HFF-Myc (cell line): ENCODE results near the gene MED31.
"Not testable (repeated sequence)": the region's sequence is repeated elsewhere in the genome, so short reads cannot be mapped to it uniquely, and the experiment has no call there.

ENCODE experiments used
- DNase-seq: peaks from one replicate; pipeline ENCODE4 v3.0.0-alpha.2; 2011; ENCODE audit warnings: low read depth; ENCODE audit errors: extremely low read depth
- H3K4me3 ChIP-seq: replicated peaks from 2 replicates; pipeline ENCODE4 v1.5.1; 2011; ENCODE audit warnings: low read depth, mild to moderate bottlenecking, control low read depth, low read length
- TF ChIP-seq, protein P1 (sequence below): IDR thresholded peaks from 2 replicates; pipeline ENCODE4 v1.5.1; 2012; ENCODE audit warnings: mild to moderate bottlenecking, low read depth, low read length, control low read depth; ENCODE audit errors: missing control alignments

Gene MED31

DNA sequence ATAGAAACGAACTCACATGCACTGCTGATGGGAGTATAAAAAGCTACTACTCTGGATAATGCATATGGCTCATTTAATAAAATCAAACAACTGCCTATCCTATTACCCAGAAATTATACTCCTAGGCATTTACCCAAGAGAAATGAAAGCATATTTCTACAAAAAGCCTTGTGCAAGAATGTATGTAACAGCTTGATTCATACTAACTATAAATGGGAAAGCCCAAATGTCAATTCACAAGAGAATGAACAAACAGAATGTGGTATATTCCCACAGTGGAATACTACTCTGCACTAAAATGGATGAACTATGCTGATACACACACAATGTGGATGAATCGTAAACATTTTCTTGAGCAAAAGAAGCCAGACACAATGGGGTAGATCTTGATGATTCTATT lies 49.3 kb downstream of the MED31 start:
- H3K4me3 ChIP-seq: no peak overlapping the region
- DNase-seq: no peak
- TF ChIP-seq, protein P1, sequence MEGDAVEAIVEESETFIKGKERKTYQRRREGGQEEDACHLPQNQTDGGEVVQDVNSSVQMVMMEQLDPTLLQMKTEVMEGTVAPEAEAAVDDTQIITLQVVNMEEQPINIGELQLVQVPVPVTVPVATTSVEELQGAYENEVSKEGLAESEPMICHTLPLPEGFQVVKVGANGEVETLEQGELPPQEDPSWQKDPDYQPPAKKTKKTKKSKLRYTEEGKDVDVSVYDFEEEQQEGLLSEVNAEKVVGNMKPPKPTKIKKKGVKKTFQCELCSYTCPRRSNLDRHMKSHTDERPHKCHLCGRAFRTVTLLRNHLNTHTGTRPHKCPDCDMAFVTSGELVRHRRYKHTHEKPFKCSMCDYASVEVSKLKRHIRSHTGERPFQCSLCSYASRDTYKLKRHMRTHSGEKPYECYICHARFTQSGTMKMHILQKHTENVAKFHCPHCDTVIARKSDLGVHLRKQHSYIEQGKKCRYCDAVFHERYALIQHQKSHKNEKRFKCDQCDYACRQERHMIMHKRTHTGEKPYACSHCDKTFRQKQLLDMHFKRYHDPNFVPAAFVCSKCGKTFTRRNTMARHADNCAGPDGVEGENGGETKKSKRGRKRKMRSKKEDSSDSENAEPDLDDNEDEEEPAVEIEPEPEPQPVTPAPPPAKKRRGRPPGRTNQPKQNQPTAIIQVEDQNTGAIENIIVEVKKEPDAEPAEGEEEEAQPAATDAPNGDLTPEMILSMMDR: no peak

DNA sequence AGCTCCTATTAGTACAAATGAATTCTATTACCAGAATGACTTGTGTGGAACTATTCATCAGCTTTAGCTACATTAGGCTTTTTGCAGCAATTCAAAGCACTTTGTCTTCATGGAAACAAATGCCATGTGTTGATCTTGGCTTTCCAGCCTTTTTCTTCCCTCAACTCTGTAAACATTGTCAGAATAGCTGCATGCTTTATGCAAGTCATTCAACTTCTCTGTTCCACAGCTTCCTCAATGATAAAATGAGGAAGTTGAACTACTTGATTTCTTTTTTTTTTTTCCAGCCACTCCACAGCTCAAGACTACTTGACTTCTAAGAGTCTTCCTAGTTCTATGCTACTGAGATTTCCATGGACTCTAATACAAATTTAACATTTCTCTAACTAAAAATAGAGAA lies 52.0 kb downstream of the MED31 start:
- no peak for DNase-seq
- TF ChIP-seq, protein P1: no peak
- H3K4me3 ChIP-seq: no peak overlapping the region

DNA sequence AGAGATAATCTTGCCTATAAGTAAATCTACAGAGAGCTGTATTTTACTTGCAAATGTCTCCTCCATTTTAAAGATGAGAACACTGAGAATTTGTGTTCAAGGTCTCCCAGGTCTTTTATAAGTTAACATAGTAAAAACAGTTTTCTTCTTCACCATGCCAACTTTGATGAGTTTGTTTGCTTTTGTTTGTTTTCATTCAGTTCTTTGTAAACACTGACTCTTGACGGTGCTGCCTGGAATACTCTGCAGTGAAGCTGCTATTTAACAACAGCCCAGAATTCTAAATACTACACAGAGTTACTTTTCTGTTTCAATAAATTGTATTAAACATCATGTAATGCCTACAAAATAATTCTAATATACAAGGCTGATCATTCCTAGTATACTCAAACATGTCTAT lies 53.7 kb downstream of the MED31 start:
- TF ChIP-seq, protein P1: no peak
- no peak overlapping the region for H3K4me3 ChIP-seq
- no peak for DNase-seq

DNA sequence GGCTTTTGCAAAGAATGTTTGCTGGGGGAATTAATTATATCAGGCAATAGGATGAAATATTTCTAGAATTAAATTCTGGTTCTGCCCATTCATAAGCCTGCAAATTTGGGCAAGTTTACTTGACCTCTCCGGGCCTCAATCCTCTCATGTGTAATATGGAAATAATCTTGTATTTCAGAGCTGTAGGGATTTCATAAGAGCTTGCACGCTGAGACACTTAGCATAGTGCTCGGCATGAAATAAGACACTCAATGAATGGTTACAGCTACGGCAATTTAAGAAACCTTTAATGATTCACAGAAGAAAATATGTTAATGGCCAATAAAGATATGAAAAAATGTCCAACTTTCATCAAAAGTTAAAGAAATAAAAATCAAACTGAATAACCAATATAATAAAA lies 54.5 kb downstream of the MED31 start:
- DNase-seq: no peak
- TF ChIP-seq, protein P1: no peak
- no peak overlapping the region for H3K4me3 ChIP-seq

DNA sequence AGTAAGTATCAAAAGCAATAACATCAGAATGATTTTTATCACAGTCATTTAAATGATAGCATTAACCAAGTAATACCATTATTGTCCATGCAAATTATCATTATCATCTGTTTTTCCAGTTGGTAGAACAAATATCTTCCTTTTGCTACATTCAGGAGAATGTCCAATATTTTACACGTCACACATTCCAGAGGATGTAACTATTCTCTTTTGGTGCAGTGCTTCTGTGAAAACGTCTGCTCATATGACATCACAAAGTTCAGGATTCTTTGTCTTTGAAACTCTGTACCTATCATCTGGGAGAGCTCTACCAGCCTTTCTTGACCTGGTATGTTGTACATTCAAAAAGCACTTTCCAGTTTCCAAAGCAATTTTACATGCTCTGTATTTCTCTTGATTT lies 54.9 kb downstream of the MED31 start:
- DNase-seq: no peak
- TF ChIP-seq, protein P1: no peak
- no peak overlapping the region for H3K4me3 ChIP-seq

DNA sequence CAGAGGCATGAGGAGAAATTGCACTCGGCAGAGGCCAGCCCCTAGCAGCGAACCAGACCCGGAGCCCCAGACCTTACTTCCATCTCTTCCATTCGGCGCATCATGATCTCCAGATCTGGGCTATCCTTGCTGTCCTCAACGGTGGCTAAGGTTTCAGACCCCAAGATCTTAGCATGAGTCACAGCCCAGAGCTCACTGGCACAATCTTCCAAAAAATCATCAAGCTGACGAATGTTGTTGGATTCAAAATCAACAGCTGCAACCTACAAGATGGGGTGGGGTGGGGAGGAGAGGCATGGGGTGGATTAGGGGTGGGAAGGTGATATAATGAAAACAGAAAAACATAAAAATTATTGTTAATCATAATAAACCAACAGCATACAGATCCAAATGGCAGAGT lies 55.3 kb downstream of the MED31 start:
- TF ChIP-seq, protein P1: no peak
- H3K4me3 ChIP-seq: no peak overlapping the region
- no peak for DNase-seq

DNA sequence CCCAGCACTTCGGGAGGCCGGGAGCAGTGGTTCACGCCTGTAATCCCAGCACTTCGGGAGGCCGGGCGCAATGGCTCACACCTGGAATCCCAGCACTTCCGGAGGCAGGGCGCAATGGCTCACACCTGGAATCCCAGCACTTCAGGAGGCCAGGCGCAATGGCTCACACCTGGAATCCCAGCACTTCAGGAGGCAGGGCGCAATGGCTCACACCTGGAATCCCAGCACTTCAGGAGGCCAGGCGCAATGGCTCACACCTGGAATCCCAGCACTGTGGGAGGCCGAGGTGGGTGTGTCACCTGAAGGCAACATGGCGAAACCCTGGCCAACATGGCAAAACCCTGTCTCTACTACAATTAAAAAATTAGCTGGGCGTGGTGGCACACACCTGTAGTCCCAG lies 58.0 kb downstream of the MED31 start:
- H3K4me3 ChIP-seq, DNase-seq: not testable (repeated sequence)
